ENCODE results near the gene FMO5. TPM values are rescaled to one million over a fixed set of nuclear protein-coding genes. Genes with fewer than 3 reads are reported as not detected.

Gene FMO5
- total RNA-seq, 2 donors from 2014 or later: 0.46 to 0.82 TPM

DNA sequence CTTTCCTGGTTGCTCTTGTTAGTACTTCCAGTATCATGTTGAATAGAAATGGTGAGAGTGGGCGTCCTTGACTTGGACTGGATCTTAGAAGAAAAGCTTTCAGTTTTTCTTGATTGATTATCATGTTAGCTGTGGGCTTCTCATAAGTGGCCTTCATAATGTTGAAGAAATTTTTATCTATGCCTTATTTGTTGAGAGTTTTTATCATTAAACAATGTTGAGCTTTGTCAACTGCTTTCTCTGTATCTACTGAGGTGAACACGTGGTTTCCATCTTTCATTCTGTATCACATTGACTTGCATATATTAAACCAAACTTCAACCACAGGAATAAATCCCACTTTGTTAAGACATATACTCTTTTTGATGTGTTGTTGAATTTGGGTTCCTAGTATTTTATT, 82.3 kb downstream of the FMO5 start:
- peaks cover 36% of the 10 kb centered on the region for H3K27me3 Mint-ChIP-seq (ENCODE audit: low read depth)
- H3K9me3 Mint-ChIP-seq: no peaks in the 10 kb centered on the region
- no peak overlapping the region for H3K4me3 Mint-ChIP-seq
- no peaks in the 10 kb centered on the region for H3K4me1 Mint-ChIP-seq (ENCODE audit: low read depth)
- H3K36me3 Mint-ChIP-seq (ENCODE audit: insufficient read depth in 2 of 2): no peaks in the 10 kb centered on the region
- no peak overlapping the region for H3K27ac Mint-ChIP-seq
- DNase-seq (no peak), ATAC-seq (replicated peaks in 1 of 2) (no peak)

Other genes with a start within 250 kb of the FMO5 start
- 10 to 100 TPM; 10.8 to 11.3 TPM for gene PRKAB2, start 52.9 kb downstream of the FMO5 start, total RNA-seq
- 10 to 100 TPM; 40.7 to 53.8 TPM for gene CHD1L, start 17.3 kb upstream of the FMO5 start, total RNA-seq